ENCODE results near the gene CEP85L.
A peak's percentile ranks its signal among the peaks of the same experiment; 100 is the strongest.

The CEP85L gene

GRCh38 chr6:118577972-118578371 lies 73.4 kb downstream of the CEP85L start:
- H3K4me3 ChIP-seq (ENCODE audit: low read length) = no peak overlapping the region
- DNase-seq (ENCODE audit: low read depth) = no peak
- TF ChIP-seq CTCF (conservative IDR thresholded peaks at IDR 0.05; ENCODE audit: low read length) = no peak

- TF ChIP-seq CTCF (conservative IDR thresholded peaks at IDR 0.05; ENCODE audit: low read length) = no peak
- no peak overlapping the region for H3K4me3 ChIP-seq (ENCODE audit: low read length)
- peak; percentile 40 for DNase-seq (ENCODE audit: low read depth)
These were observed 77.1 kb downstream of the CEP85L start for GRCh38 chr6:118574051-118574865.

GRCh38 chr6:118571121-118571520 lies 80.3 kb downstream of the CEP85L start:
- TF ChIP-seq CTCF (conservative IDR thresholded peaks at IDR 0.05; ENCODE audit: low read length) = no peak
- no peak for DNase-seq (ENCODE audit: low read depth)
- no peak overlapping the region for H3K4me3 ChIP-seq (ENCODE audit: low read length)

- no peak for DNase-seq (ENCODE audit: low read depth)
- H3K4me3 ChIP-seq (ENCODE audit: low read length) = no peak overlapping the region
- TF ChIP-seq CTCF (conservative IDR thresholded peaks at IDR 0.05; ENCODE audit: low read length) = no peak
These were observed 81.9 kb downstream of the CEP85L start for GRCh38 chr6:118569498-118569897.

GRCh38 chr6:118567974-118568373 lies 83.4 kb downstream of the CEP85L start:
- no peak for TF ChIP-seq CTCF (conservative IDR thresholded peaks at IDR 0.05; ENCODE audit: low read length)
- no peak overlapping the region for H3K4me3 ChIP-seq (ENCODE audit: low read length)
- DNase-seq (ENCODE audit: low read depth) = no peak

GRCh38 chr6:118565311-118565960 lies 86.0 kb downstream of the CEP85L start:
- peak; percentile 27; the same call in 1 of the 2 replicates for TF ChIP-seq CTCF (conservative IDR thresholded peaks at IDR 0.05; ENCODE audit: low read length)
- H3K4me3 ChIP-seq (ENCODE audit: low read length) = no peak overlapping the region
- DNase-seq (ENCODE audit: low read depth) = no peak

- TF ChIP-seq CTCF (conservative IDR thresholded peaks at IDR 0.05; ENCODE audit: low read length) = no peak
- DNase-seq (ENCODE audit: low read depth) = peak; percentile 65
These were observed 88.4 kb downstream of the CEP85L start for GRCh38 chr6:118562959-118563358.

More at GRCh38 chr6:118562959-118563358, 88.4 kb downstream of the CEP85L start:
- H3K4me3 ChIP-seq (ENCODE audit: low read length) = no peak overlapping the region

All from AG10803 (cell line).